Hematopoietic multipotent progenitor cell treated with erythropoietin and hydrocortisone succinate and interleukin-3 and kit ligand, for 8 days (in vitro differentiated cells): ENCODE measurements around the gene BTBD9.

ENCODE experiments used
- DNase-seq: peaks from one replicate; pipeline ENCODE4 v3.0.0-alpha.2; 2015

Gene BTBD9

GRCh38 chr6:38220069-38220723 lies 419.5 kb downstream of the BTBD9 start:
- DNase-seq = no peak

GRCh38 chr6:38218235-38218634 lies 421.5 kb downstream of the BTBD9 start:
- DNase-seq = no peak

GRCh38 chr6:38216451-38216850 lies 423.3 kb downstream of the BTBD9 start:
- no peak for DNase-seq

GRCh38 chr6:38215651-38216311 lies 423.9 kb downstream of the BTBD9 start:
- no peak for DNase-seq

- DNase-seq = no peak
Observed at GRCh38 chr6:38215225-38215624, 424.5 kb downstream of the BTBD9 start.

- no peak for DNase-seq
Observed at GRCh38 chr6:38214159-38214558, 425.6 kb downstream of the BTBD9 start.

GRCh38 chr6:38213251-38213658 lies 426.5 kb downstream of the BTBD9 start:
- DNase-seq = no peak

GRCh38 chr6:38212579-38212978 lies 427.1 kb downstream of the BTBD9 start:
- no peak for DNase-seq

- DNase-seq = no peak
Observed at GRCh38 chr6:38212116-38212515, 427.6 kb downstream of the BTBD9 start.

GRCh38 chr6:38209371-38210260 lies 430.1 kb downstream of the BTBD9 start:
- DNase-seq = no peak

- DNase-seq = no peak
Observed at GRCh38 chr6:38208028-38208427, 431.7 kb downstream of the BTBD9 start.

- no peak for DNase-seq
Observed at GRCh38 chr6:38207375-38207774, 432.4 kb downstream of the BTBD9 start.

GRCh38 chr6:38198219-38198618 lies 441.5 kb downstream of the BTBD9 start:
- DNase-seq = no peak

GRCh38 chr6:38195113-38195635 lies 444.6 kb downstream of the BTBD9 start:
- DNase-seq = no peak

- DNase-seq = no peak
Observed at GRCh38 chr6:38194589-38194988, 445.1 kb downstream of the BTBD9 start.

GRCh38 chr6:38194282-38194572 lies 445.5 kb downstream of the BTBD9 start:
- no peak for DNase-seq

GRCh38 chr6:38193481-38194281 lies 446.0 kb downstream of the BTBD9 start:
- no peak for DNase-seq

GRCh38 chr6:38193051-38193450 lies 446.7 kb downstream of the BTBD9 start:
- DNase-seq = no peak

GRCh38 chr6:38192487-38192886 lies 447.2 kb downstream of the BTBD9 start:
- no peak for DNase-seq

GRCh38 chr6:38192011-38192410 lies 447.7 kb downstream of the BTBD9 start:
- DNase-seq = no peak

- no peak for DNase-seq
Observed at GRCh38 chr6:38191418-38191817, 448.3 kb downstream of the BTBD9 start.

GRCh38 chr6:38188677-38189335 lies 450.9 kb downstream of the BTBD9 start:
- no peak for DNase-seq
